ENCODE results near the gene TNRC6C. TPM values are rescaled to one million over a fixed set of nuclear protein-coding genes. Genes with fewer than 3 reads are reported as not detected.
A peak's percentile ranks its signal among the peaks of the same experiment; 100 is the strongest.

Gene TNRC6C
- total and polyA plus RNA-seq, 2 of the 13 experiments (the other 11 are each of a cell fraction or from before 2014, with no cell fraction given): 0.66 to 4.9 TPM

GRCh38 chr17:78125976-78126894 is 167.7 kb downstream of the TNRC6C start:
- CTCF ChIA-PET (ENCODE audit: low intra/inter-chr PET ratio, low total read pairs): no interaction called here
- Histone ChIP-seq H3K4me3 (replicated peaks in 1 of 3; ENCODE audit: insufficient read depth in 1 of 3, low read depth in 2 of 3, low read length in 3 of 3) (peak overlapping the region in 2 of 3 experiments; percentile 67 to 95; a peak in 4 of 6 replicates), H3K4me1 (ENCODE audit: insufficient read depth, low read length) (peaks cover 45% of the 10 kb centered on the region), H3K27ac (ENCODE audit: extremely low read length, insufficient read depth, low read length) (peak overlapping the region; percentile 91), H3K9ac (ENCODE audit: insufficient read depth, low read depth, low read length) (peak overlapping the region; percentile 90), H3K79me2 (ENCODE audit: insufficient read depth, low read length) (peaks cover 19% of the 10 kb centered on the region), H3K27me3 (ENCODE audit: control insufficient read depth in 1 of 2, insufficient read depth in 2 of 2, low read length in 2 of 2) (no peaks in the 10 kb centered on the region), H3K36me3 (replicated peaks in 1 of 2; ENCODE audit: control insufficient read depth in 1 of 2, insufficient read depth in 2 of 2, low read length in 2 of 2) (peaks cover 36 to 38% of the 10 kb centered on the region in 2 experiments; a peak in 4 of 5 replicates), H3K4me2 (ENCODE audit: low read depth, low read length) (peak overlapping the region; percentile 90), H3K9me3 (ENCODE audit: low read length) (no peaks in the 10 kb centered on the region), H4K20me1 (ENCODE audit: insufficient read depth, low read length) (peaks cover 8% of the 10 kb centered on the region; the same call in 1 of the 2 replicates), H2AFZ (ENCODE audit: low read length) (no peak overlapping the region)
- in situ Hi-C loops (cut with HindIII; ENCODE audit: extremely low pct_ligation_motif_present, low pct_unique_long_range_greater_than_20kb): no loop called here
- FAIRE-seq (no peak), ATAC-seq (no peak), DNase-seq (ENCODE audit: low spot score) (no peak)
- POLR2A ChIA-PET: interaction anchor here (0.9 to 4.4 kb wide), 7 partner anchors 10 to 61 kb away, joined by 3 to 57 read pairs (median 7); partner anchors contain the start of genes AFMID and TK1
- TF ChIP-seq NRL (CRISPR knock-in tag; IDR thresholded peaks at IDR 0.05; ENCODE audit: borderline replicate concordance) (0 out of 2 replicates have a peak, but pooled peaks have one; percentile 36), KLF11 (CRISPR knock-in tag; IDR thresholded peaks at IDR 0.05) (no peak), SRY (CRISPR knock-in tag; IDR thresholded peaks at IDR 0.05) (no peak), HNRNPLL (IDR thresholded peaks at IDR 0.05; ENCODE audit: low read depth, low read length, poor library complexity, severe bottlenecking) (peak; percentile 43), MLXIP (CRISPR knock-in tag; IDR thresholded peaks at IDR 0.05; ENCODE audit: borderline replicate concordance) (no peak), ZNF850 (CRISPR knock-in tag; conservative IDR thresholded peaks at IDR 0.05) (0 out of 2 replicates have a peak, but pooled peaks have one; percentile 11), ZNF383 (CRISPR knock-in tag; IDR thresholded peaks at IDR 0.05; ENCODE audit: borderline replicate concordance) (no peak), ZBTB39 (CRISPR knock-in tag; IDR thresholded peaks at IDR 0.05) (0 out of 2 replicates have a peak, but pooled peaks have one; percentile 15), RARA (CRISPR knock-in tag; IDR thresholded peaks at IDR 0.05) (no peak), STAG1 (CRISPR knock-in tag; IDR thresholded peaks at IDR 0.05) (no peak), AKNA (CRISPR knock-in tag; IDR thresholded peaks at IDR 0.05; ENCODE audit: borderline replicate concordance) (no peak), RBFOX2 (IDR thresholded peaks at IDR 0.05; ENCODE audit: low read depth, low read length) (peak; percentile 49)
- WGBS (ENCODE audit: low lambda C conversion rate): 95% methylated on average over 16 of the region's 25 CpGs
- intact Hi-C loops (cut with micrococcal nuclease; ENCODE audit: unreplicated experiment): loop anchor here (5.0 kb wide), 1 partner anchor 41 kb away; the partner anchor contains the start of gene SYNGR2
- no TSS peak for BruUV-seq (replicated peaks)
